Measurements from ENCODE around the gene TGDS. TPM values are rescaled to one million over a fixed set of nuclear protein-coding genes. Genes with fewer than 3 reads are reported as not detected.

The TGDS gene
- total RNA-seq, 2 donors from 2014 or later, result 9.0 to 11.3 TPM

GRCh38 chr13:94617389-94618000 lies 21.5 kb upstream of the TGDS start:
- Histone ChIP-seq H3K36me3 (no peaks in the 10 kb centered on the region), H3K9me3 (no peaks in the 10 kb centered on the region), H3K4me1 (replicated peaks) (no peaks in the 10 kb centered on the region), H3K27ac (no peak overlapping the region), H3K4me3 (no peak overlapping the region), H3K27me3 (replicated peaks; ENCODE audit: insufficient read depth) (no peaks in the 10 kb centered on the region)
- TF ChIP-seq POLR2AphosphoS5 (IDR thresholded peaks at IDR 0.05) (no peak), CTCF (IDR thresholded peaks at IDR 0.05) (peak in 3 of 4 experiments; percentile 51 to 66 (median 64)), POLR2A (IDR thresholded peaks at IDR 0.05) (no peak)
- intact Hi-C loops (cut with DNase I), result loop anchor here (2.0 kb wide), 1 partner anchor 183 kb away; no protein-coding TSS in a partner anchor
- DNase-seq (ENCODE audit: low spot score), result no peak
- 61% methylated on average over 4 of the region's 4 CpGs for WGBS

DNA sequence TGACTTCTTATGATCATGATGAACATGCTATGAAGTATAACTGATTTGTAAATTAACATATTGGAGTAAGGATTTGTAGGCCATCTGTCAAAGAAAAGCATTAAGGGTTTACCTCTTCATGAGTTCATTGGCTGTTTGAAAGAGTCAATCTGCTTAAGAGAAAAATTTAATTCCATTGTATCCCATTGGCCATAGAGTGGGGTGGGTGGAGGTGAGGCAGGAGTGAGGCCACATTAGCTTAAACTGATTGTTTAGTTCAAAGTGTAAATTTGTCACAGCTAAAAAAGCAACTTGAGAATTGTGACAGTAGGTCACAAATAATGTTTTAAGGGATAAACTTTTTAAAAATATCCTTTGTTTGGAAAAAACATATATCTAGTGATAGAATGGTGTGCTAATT lies 17.1 kb upstream of the TGDS start:
- no peak for DNase-seq (ENCODE audit: low spot score)
- Histone ChIP-seq H3K27ac (no peak overlapping the region), H3K27me3 (replicated peaks; ENCODE audit: insufficient read depth) (no peaks in the 10 kb centered on the region), H3K4me1 (replicated peaks) (no peaks in the 10 kb centered on the region), H3K4me3 (no peak overlapping the region), H3K36me3 (no peaks in the 10 kb centered on the region), H3K9me3 (no peaks in the 10 kb centered on the region)
- intact Hi-C loops (cut with DNase I), result no loop called here
- no peak for TF ChIP-seq CTCF (IDR thresholded peaks at IDR 0.05)
- TF ChIP-seq POLR2AphosphoS5 (IDR thresholded peaks at IDR 0.05), result no peak
- TF ChIP-seq POLR2A (IDR thresholded peaks at IDR 0.05), result no peak

- Histone ChIP-seq H3K4me3 (no peak overlapping the region), H3K36me3 (no peaks in the 10 kb centered on the region), H3K9me3 (no peaks in the 10 kb centered on the region), H3K27me3 (replicated peaks; ENCODE audit: insufficient read depth) (no peaks in the 10 kb centered on the region), H3K27ac (no peak overlapping the region), H3K4me1 (replicated peaks) (no peaks in the 10 kb centered on the region)
- whole genome bisulfite sequencing, result 46% methylated on average over 4 of the region's 4 CpGs
- TF ChIP-seq CTCF (IDR thresholded peaks at IDR 0.05) (no peak), POLR2A (IDR thresholded peaks at IDR 0.05) (no peak)
- intact Hi-C loops (cut with DNase I), result no loop called here
- no peak for DNase-seq (ENCODE audit: low spot score)
These were observed 16.1 kb upstream of the TGDS start for GRCh38 chr13:94612050-94612449.

DNA sequence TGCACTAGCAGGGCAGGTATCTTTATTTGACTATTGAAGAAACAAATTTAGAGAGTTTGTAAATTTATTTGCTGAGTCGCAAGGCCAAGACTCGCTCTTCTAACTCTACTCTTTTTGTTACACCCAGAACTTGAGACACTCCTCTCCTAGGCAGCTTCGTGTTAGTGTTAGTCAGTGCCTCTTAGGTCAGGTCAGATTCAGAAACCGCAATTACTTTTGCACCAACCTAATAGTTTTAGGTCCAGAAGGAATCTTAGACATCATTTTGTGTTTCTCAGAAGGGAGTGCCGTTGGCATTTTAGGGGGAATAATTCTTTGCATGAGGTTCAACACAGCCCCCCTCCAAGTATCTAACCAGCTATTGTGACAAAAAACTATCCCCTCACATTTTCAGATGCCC lies 14.5 kb upstream of the TGDS start:
- H3K4me3 ChIP-seq, result no peak overlapping the region
- H3K27ac ChIP-seq, result no peak overlapping the region
- no peak for DNase-seq (ENCODE audit: low spot score)
- H3K9me3 ChIP-seq, result no peaks in the 10 kb centered on the region
- TF ChIP-seq POLR2AphosphoS5 (IDR thresholded peaks at IDR 0.05) (no peak), POLR2A (IDR thresholded peaks at IDR 0.05) (no peak), CTCF (IDR thresholded peaks at IDR 0.05) (no peak)
- intact Hi-C loops (cut with DNase I), result no loop called here
- H3K4me1 ChIP-seq (replicated peaks), result no peaks in the 10 kb centered on the region
- 92% methylated on average over 5 of the region's 5 CpGs for WGBS
- H3K27me3 ChIP-seq (replicated peaks; ENCODE audit: insufficient read depth), result no peaks in the 10 kb centered on the region
- peaks cover 0 to 6% of the 10 kb centered on the region in 2 donors for H3K36me3 ChIP-seq

- Histone ChIP-seq H3K4me1 (replicated peaks) (no peaks in the 10 kb centered on the region), H3K27me3 (replicated peaks; ENCODE audit: insufficient read depth) (no peaks in the 10 kb centered on the region), H3K9me3 (no peaks in the 10 kb centered on the region), H3K36me3 (peaks cover 0 to 6% of the 10 kb centered on the region in 2 donors), H3K4me3 (no peak overlapping the region), H3K27ac (no peak overlapping the region)
- intact Hi-C loops (cut with DNase I), result no loop called here
- WGBS, result 96% methylated on average over 2 of the region's 2 CpGs
- no peak for TF ChIP-seq CTCF (IDR thresholded peaks at IDR 0.05)
- TF ChIP-seq POLR2A (IDR thresholded peaks at IDR 0.05), result no peak
- no peak for TF ChIP-seq POLR2AphosphoS5 (IDR thresholded peaks at IDR 0.05)
- no peak for DNase-seq (ENCODE audit: low spot score)
These were observed 13.2 kb upstream of the TGDS start for GRCh38 chr13:94609196-94609595.
